Measurements from ENCODE around the gene RENBP.
A peak's percentile ranks its signal among the peaks of the same experiment; 100 is the strongest.

RENBP gene

DNA sequence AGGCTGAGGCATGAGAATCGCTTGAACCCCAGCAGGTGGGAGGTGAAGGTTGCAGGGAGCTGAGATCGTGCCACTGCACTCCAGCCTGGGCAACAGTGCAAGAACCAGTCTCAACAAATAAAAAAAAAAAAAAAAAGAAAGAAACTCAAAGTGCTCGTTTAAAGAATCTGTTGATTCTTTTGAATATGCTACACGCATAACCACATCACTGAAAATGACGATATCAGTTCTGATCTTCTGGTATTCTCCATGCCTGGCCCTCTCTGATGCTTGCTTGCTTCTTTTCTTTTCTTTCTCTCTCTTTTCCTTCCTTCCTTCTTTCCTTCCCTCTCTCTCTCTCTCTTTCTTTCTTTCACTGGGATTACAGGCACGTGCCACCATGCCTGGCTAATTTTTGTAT, 32.6 kb downstream of the RENBP start:
- no peak for DNase-seq

DNA sequence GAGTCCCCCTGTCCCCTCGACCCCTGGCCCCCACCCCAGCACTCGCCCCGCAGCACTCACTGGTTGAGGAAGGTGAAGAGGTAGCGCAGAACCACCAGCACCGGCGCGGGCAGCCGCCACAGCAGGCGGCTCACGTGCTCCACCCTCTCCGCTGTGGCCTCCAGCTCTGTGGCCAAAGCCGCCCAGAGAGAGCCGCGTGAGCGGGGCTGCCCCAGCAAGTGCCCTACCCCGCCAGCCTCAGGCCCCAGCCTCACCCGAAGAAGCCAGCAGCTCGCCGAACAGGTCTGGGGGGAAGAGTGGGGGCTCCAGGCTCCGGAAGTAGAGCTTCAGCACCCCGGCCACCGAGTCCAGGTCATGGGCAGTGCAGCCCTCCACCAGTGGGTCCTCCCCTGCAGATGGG, 34.0 kb downstream of the RENBP start:
- no peak for DNase-seq

GRCh38 chrX:153909980-153910360, 34.5 kb downstream of the RENBP start:
- no peak for DNase-seq

- DNase-seq, result no peak
These were observed 35.1 kb downstream of the RENBP start for GRCh38 chrX:153909024-153909979.

GRCh38 chrX:153908219-153908860, 36.1 kb downstream of the RENBP start:
- DNase-seq, result no peak

DNA sequence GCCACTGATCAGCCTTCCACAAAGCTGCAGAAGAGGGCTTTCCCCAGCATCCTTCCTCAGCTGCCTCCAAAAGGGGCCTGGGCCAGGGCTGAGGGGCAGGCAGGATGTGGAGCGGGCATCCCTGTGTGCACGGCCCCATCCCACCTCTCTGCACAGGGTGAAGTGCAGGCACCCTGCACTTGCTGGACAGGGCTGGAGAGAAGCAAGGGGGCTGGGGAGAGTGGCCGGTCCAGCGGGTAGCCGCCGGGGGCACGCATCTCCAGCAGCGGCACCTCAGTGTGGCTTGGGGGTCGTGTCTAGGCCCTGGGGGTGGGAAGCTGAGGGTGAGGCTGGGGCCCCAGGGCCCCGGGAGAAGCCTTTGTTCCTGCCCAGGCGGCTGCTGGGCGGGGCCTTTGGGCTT, 37.0 kb downstream of the RENBP start:
- no peak for DNase-seq

- DNase-seq, result no peak
These were observed 38.1 kb downstream of the RENBP start for GRCh38 chrX:153906126-153906917.

DNA sequence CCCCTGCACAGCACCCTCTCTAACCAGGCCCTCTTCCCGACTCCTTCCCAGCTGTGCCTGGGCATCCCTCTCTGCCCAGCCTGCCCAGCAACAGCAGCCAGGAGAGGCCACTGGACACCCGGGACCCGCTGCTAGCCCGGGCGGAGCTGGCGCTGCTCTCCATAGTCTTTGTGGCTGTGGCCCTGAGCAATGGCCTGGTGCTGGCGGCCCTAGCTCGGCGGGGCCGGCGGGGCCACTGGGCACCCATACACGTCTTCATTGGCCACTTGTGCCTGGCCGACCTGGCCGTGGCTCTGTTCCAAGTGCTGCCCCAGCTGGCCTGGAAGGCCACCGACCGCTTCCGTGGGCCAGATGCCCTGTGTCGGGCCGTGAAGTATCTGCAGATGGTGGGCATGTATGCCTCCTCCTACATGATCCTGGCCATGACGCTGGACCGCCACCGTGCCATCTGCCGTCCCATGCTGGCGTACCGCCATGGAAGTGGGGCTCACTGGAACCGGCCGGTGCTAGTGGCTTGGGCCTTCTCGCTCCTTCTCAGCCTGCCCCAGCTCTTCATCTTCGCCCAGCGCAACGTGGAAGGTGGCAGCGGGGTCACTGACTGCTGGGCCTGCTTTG, 38.9 kb downstream of the RENBP start:
- no peak for DNase-seq

DNA sequence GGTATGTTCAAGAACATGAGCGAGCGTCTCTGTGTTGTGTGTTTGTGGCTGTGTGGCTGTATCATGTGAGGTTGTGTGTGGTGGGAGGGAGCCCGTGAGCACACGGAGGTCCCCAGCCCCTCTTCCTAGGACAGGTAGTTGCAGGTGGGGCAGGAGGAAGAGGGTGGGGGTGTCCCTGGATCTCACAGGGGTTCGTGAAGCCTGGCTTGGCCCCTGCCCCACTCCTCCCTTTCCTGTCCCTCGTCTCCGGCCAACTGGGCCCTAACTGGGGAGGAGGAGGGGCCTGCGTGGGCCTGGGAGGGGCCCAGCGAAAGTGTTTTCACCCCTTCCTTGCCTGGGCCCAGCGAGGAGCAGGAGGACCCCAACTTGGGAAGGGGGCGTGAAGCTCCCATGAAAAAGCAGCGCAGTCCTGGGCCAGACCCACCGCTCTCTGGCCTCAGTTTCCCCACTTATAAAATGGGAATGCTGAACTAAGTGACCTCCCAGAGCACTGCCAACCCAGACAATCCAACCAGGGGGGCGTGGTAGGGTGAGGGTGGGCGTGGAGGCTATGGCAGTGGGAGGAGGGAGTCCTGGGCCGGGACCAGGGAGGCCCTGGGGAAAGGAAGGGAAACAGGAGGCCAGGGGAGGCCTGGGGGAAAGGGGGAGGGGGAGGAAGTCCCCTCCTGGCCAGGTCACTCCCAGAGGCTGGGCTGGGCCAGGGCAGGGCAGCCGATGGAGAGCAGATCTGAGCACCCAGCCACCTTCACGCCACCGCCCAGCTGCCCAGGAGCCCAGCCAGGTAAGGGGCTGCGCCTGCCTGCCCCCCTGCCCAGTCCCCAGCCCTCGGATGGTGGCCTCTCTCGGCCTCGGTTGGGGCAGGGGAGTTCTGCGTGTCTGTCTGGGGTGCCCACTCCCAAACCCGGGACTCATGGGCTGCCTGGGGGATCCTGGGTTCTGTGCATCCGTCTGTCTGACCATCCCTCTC, 40.2 kb downstream of the RENBP start, which contains the start of gene AVPR2:
Gene AVPR2 (plus strand): TSS at position 683 of the 967 bp plus-strand sequence. CDS start 473 bp downstream, outside the sequence.
- no peak for DNase-seq

GRCh38 chrX:153903238-153903980, 41.0 kb downstream of the RENBP start:
- no peak for DNase-seq

GRCh38 chrX:153902385-153902784, 42.1 kb downstream of the RENBP start:
- no peak for DNase-seq

DNA sequence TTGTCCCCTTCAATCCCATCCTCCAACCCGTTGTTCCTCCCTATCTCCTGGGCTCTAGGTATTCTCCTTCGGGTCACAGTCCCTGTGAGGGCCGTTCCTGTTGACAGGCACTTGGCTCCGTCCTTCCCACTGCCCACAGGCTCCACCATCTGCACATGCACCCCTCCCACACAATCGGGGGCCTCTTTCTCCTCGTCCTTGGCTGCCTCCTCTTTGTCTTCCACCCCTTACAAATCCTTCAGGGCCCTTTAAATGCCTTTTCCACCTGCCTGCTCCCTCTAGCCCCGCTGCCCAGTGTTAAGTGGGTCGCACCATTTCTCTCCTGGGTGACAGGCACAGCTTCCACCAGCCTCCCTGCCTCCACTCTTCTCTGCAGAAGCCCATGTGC, 42.7 kb downstream of the RENBP start:
- no peak for DNase-seq

- DNase-seq, result peak; percentile 64
These were observed 43.4 kb downstream of the RENBP start for GRCh38 chrX:153900831-153901752.

DNA sequence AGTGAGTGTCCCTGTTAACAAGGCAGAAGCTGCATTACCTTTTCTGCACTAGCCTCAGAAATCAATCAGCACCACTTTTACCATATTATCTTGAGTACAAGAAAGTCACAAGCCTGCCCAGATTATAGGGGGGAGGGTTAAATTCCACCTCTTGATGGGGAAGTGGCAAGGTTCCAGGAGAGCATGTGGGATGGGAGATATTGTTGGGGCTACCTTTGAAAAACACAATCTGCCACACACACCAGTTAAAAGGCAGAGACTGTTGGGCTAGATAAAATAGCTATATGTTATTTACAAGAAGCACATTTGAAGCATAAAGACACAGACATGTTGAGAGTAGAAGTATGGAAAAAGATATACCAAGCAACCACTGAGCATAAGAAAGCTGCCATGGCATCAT, 46.5 kb downstream of the RENBP start:
- DNase-seq, result no peak

GRCh38 chrX:153889123-153889522, 55.3 kb downstream of the RENBP start:
- DNase-seq, result no peak

GRCh38 chrX:153888344-153888743, 56.1 kb downstream of the RENBP start:
- no peak for DNase-seq

DNA sequence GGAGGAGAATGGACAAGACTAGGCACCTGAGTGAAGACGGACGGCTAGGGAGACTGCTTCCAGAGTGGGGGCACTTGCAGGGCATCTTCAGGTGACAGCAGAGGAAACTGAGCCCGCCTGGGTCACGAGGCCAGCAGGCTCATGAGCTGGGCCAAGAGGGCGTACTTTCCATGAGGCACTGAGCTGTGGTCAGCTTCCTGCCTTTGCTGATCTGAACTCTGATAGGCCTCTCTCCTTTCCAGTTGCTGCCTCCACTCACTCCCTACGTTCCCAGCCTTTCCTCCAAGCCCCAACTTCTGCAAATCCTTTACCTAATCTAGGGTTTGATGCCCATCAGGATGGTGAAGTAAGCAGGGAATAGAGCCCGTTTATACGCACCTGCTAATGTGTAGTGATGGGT, 57.1 kb downstream of the RENBP start:
- DNase-seq, result no peak

- DNase-seq, result no peak
These were observed 57.5 kb downstream of the RENBP start for GRCh38 chrX:153886915-153887314.

All from left hindlimb (tissue), 1 donor.